VCaP (cell line): ENCODE data around the gene TMEM131.

Experiments used
- H3K27ac ChIP-seq: fragments of 450-650 bp; 2 replicates; pipeline ENCODE4 v1.5.1; 2017
- CTCF ChIP-seq: fragments of 450-650 bp; conservative IDR thresholded peaks from 2 replicates; pipeline ENCODE4 v1.5.1; 2017; ENCODE audit warnings: mild to moderate bottlenecking, moderate library complexity

The TMEM131 gene

GRCh38 chr2:98006378-98006777 is 10.6 kb upstream of the TMEM131 start:
- no peak for TF ChIP-seq CTCF

GRCh38 chr2:98004613-98005012 is 8.9 kb upstream of the TMEM131 start:
- TF ChIP-seq CTCF = no peak

More at GRCh38 chr2:98006378-98006777, 10.6 kb upstream of the TMEM131 start:
- no peak overlapping the region for H3K27ac ChIP-seq

GRCh38 chr2:98004047-98004446 is 8.3 kb upstream of the TMEM131 start:
- no peak for TF ChIP-seq CTCF
- H3K27ac ChIP-seq = no peak overlapping the region

More at GRCh38 chr2:98004613-98005012, 8.9 kb upstream of the TMEM131 start:
- no peak overlapping the region for H3K27ac ChIP-seq

- H3K27ac ChIP-seq = no peak overlapping the region
- TF ChIP-seq CTCF = no peak
Observed at GRCh38 chr2:97999536-97999935, 3.8 kb upstream of the TMEM131 start.

- TF ChIP-seq CTCF = no peak
- peak overlapping the region; percentile 21; the same call in 1 of the 2 replicates for H3K27ac ChIP-seq
Observed at GRCh38 chr2:97998431-97999005, 2.8 kb upstream of the TMEM131 start.

- no peak for TF ChIP-seq CTCF
- peak overlapping the region; percentile 21; the same call in 1 of the 2 replicates for H3K27ac ChIP-seq
Observed at GRCh38 chr2:97997784-97998392, 2.1 kb upstream of the TMEM131 start.

GRCh38 chr2:97996679-97997078 is 931 bp upstream of the TMEM131 start:
- peak overlapping the region; percentile 98 for H3K27ac ChIP-seq
- TF ChIP-seq CTCF = no peak
